Stimulated activated CD8-positive, alpha-beta memory T cell treated with anti-CD3 and anti-CD28 coated beads, Interleukin-4, amount 100 ng/mL, for 48 hours (primary cell): ENCODE data around the gene ZBTB20.
"Not testable (repeated sequence)": the region's sequence is repeated elsewhere in the genome, so short reads cannot be mapped to it uniquely, and the experiment has no call there.

ENCODE experiments used
- DNase-seq: peaks from one replicate; pipeline ENCODE4 v3.0.0-alpha.2; 2020

The ZBTB20 gene

DNA sequence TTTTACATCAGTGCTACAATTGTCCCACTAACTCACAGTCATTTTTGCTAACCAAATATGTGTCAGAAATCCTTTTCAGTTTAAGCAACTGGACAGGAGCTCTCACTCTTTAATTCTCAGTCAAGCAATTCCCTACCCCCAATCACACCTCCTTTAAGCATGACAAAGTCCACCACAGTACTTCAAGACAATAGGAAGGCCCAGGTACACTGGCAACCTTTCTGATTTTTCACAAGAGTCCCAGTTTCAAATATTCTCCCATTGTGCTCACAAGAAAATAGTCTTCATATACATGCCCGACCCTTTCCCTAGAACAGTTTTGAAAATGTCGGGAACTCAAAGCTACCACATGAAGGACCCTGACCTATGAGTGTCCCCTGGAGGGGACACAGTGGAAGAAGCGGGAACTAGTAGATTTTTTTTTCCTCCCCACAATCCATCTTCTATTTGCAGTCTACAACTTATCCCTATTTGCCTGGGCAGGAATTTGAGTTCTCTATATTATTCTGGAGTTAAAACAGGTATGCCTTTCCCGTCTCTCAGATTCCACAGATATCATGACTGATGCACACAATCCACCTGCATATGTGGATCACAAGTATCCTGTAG is 439.7 kb downstream of the ZBTB20 start:
- no peak for DNase-seq

DNA sequence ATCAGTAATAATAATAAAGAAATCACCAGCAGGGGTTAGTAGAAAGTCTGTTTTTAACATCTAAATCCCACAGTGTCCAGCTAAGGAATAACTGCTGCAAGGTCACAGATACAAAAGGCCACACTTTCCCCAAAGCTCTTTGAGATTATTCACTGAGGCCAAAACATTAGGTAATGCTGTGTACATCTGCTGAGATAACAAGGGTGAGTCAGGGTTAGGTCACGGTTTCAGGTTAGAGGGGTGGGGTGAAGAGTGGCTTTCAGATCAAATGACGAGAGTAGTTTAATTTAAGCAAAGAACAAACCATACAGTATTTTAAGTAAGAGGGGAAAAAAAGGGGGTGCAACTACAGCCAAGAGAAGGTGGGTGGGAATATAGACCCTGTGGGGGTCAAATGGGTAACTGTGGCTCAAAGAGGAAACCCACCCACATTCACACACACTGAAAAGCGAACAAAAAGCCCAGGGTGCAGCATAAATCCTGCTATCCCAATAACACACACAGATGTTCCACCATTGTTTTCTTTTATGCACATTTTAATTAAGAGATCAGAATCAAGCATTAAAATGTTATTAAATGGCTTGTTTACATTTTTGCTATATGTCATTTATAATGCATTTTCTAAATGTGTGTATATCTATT is 440.4 kb downstream of the ZBTB20 start:
- peak; percentile 45 for DNase-seq

DNA sequence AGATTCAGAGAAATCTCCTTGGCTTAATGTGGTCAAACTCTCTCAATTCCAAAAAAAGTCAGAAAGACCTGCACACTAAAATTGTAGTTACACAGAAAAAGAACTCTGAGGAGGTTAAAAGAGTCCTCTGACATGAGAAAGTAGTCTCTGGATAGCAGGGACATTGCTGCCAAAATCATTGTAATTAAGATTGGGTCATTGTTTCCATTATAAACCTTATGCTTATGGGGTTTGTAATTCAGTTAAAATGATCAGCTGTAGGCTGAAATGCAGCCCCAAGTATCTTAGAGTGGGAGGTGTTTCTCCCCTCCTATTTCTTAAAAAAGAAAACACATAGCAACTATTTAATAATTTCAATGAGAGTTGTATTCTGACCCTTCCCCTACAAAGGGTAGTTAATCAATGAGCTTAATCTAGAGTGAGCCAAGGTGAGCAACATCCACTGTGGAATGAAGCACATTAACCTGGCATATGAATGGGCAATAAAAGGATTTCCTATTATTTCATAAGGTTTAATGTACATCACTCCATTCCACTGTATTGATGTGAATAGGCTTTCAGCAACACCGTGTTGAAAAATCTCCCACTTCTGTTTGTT is 446.4 kb downstream of the ZBTB20 start:
- DNase-seq: no peak

DNA sequence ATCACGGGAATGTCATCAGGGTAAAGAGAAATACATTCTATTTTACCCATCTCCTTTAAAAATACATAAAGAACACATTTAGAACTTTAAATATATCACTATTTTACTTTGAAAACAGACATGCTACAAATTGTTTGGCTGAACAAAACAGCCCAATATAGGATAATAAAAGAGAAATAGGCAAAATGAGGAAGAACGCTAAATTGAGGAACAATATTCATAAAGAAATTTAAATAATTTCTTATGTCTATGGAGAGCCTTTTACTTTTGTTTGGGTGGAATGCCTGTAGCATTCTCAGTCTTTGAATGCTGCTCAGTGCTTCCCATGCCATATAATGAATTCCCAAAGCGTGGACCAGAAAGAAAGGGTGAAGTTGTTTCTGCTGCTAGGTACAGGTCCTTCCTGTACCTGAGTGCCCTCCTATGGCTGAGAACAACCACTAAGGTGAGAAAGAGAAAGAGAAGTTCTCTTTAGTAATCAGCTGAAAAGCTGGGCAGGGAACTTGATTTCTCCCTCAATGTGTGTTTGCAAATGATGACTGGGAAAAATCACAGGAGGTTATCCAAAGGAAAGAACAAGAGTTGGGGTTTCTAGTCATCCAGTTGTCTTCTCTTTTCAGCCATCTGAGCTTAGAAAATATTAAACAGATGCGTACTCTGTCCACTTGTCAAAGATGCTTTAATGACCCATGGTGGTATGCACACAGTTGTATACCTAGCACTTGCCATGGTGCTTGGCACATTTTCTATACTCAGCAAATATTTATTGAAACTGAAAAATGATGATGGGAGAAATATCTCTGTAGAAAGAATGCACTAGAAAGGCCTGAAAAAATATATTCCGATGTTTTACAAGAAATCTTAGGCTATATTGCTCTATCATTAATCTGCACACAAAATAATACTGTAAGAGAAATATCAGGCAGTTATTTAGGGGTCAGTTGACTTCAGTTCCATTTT is 448.7 kb downstream of the ZBTB20 start:
- DNase-seq: no peak

DNA sequence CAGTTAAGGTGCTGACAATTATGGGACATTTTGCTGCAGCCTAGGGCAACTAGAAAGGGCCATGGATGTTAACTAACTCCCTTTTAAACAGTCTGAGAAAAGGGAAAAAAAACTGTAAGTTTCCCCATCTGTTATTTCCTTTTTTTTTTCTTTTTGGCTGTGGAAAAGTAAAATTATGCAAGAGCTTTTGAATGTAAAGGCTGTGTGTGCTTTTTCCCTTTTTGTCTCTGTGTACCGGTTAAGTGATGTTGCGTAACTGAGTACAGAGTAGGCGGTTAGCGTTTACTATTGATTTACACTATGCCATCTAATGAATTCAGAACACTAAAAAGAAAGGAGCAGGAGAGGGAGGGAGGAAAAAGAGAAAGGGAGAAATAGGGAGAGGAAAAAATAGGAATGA is 449.7 kb downstream of the ZBTB20 start:
- no peak for DNase-seq

DNA sequence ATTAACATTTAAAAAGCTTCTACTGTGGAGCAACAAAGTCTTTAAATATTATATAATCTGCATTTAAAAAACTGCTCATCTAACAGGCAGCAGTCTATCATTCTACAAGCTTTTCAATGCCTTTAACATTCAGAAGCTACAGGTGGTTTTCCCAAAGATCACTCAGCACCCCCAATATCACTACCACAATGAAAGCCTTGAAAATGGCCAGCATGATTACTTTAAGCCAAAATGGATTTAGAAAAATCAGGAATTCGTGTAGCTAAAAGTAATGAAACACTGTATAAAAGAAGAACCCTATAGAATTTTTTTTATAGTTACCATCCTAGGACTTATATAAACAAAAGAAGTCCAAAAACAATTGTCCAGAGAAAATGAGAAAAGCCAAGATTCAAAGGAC is 452.8 kb downstream of the ZBTB20 start:
- DNase-seq: no peak

DNA sequence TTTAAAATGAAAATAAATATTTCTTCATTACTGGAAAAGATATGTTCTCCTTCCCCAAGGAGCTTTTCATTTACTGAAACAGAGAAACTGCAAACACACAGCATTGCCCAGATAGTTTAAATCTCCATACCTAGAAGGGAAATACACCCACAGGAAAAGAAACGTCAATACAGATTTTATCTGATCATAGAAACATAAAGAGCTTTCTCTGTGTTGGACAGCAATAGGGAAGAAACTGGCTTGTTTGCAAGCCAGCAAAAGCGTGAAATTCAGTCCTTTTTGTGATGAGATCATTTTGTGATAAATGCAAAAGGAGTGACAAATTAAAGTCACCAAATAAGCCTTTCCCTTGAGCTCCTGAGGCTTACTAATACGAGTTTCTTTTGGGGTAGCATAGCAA is 455.2 kb downstream of the ZBTB20 start:
- DNase-seq: no peak

DNA sequence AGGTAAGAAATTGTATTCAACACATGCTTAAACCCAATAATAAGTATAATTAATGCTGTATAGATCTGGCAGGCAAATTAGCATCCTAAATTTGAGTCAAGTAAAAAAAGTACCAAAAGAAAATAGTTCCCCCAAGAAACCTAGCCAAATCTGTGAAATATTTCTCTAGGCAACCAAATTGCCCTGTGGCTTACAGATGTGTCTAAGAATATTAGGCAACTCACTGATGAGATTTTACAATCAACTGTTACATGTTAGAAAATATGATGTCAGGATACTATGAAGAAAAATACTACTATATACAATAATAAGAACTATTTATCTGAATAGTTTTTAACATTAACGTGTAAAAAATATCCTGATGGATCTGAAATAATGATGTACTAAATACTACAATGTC is 456.2 kb downstream of the ZBTB20 start:
- DNase-seq: no peak

DNA sequence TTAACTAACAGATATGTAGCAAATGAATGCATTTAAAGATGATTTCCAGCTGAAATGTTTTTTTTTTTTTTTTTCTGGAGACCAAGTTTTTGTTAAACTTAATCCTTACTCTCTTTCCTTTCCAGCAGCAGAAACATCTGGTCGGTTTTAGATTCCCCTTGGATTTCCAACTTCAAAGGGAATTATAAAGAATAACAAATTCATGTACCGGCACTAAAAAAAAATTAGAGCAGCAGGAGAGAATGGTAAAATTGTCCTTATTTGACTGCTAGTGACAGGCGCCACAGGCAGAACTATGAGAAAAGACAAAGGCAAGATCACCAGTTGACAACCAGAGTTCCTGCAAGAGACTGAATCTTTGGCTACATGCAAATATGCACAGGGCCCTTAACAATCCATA is 459.9 kb downstream of the ZBTB20 start:
- DNase-seq: no peak

DNA sequence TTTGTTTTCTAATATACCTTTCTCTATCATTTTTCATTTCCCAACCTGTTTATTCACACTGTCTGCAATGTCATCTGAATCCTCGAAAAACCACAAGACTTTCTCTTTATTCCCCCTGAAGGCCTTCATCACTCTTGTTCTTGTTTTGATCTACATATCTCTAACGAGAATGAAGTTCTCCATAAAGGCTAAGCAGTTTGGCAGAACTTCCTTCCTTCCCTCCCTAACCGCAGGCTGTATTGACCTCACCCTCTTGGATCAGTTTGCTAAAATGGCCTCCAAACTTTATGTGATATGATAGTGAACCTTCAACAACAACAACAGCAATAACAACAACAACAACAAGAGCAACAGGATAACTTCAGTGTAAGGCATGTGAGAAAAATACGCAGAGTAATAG is 460.5 kb downstream of the ZBTB20 start:
- no peak for DNase-seq

DNA sequence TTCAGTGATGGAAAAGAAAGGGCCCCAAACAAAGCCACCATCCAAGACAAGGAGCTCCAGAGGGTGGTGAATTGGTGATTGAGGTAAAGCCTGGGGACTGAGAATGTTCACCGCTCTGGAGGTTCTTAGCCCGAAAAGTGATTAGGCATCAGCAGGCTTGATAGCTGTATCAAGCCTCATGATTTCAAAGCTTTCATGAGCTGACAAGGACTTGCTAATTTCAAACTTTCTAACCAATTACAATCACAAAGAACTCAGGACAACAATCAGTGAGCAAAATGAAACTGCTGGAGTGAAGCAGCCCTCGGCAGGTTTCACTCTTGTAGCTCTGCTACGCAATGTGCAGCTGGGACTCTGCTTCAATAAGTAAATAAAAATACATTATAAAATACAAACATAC is 461.9 kb downstream of the ZBTB20 start:
- DNase-seq: no peak

DNA sequence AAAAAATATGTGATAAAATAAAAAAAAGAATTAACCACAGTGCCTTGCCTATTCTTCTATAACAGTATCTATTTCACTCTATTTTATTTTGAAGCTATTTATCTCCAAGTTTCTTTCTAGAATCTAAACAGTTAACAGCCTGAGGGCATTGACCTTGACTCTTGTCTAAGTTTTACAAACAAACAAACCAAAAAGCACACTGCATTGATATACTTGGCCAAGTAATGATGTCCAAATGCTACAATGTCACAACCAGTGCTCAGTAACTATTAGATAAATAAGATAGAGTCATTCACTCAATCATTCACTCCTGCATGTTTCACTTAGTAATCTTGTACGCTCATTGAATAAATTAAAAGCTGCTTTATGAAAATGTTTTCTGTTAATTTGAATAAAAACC is 466.8 kb downstream of the ZBTB20 start:
- DNase-seq: no peak

DNA sequence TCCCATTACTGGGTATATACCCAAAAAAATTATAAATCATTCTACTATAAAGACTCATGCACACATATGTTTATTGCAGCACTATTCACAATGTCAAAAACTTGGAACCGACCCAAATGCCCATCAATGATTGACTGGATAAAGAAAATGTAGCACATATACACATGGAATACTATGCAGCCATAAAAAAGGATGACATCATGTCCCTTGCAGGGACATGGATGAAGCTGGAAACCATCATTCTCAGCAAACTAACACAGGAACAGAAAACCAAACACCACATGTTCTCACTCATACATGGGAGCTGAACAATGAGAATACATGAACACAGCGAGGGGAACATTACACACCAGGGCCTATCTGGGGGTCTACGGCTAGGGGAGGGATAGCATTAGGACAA is 467.3 kb downstream of the ZBTB20 start:
- not testable (repeated sequence) for DNase-seq

DNA sequence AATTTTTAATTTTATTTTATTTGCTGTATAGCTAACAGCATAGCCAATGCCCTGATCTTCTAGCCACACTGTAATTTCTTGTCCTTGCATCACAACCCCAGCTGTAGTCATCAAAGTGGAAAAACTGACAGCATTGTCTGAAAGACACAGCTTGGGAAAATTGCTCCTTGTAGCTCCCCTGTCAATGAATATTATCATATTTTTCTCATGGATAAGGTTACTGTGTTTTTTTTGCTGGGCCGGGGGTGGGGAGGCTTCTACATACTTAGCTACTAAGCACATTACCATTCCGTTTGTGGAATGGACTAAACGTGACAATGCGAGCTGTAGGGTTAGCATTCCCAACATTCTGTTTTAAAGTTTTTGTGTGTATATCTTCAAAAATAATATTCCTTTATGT is 472.0 kb downstream of the ZBTB20 start:
- DNase-seq: no peak

DNA sequence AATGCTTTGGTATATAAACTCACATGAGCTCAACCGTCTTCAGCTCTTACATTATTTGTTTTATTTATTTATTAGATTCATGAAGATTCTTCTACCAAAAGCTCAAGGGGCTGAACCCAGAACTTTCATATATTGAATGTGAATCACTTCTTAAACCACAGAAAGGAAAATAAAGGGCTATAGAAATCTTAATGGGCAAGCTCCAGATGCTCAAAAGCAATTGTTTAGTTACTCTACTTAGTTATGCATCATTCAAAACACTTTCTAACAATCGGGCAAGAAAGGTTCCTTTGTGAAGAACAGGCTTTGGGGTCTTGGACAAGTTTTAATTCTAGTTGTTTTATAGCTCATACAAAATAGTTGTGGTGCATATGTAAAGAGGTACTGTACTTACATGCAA is 473.1 kb downstream of the ZBTB20 start:
- DNase-seq: no peak

DNA sequence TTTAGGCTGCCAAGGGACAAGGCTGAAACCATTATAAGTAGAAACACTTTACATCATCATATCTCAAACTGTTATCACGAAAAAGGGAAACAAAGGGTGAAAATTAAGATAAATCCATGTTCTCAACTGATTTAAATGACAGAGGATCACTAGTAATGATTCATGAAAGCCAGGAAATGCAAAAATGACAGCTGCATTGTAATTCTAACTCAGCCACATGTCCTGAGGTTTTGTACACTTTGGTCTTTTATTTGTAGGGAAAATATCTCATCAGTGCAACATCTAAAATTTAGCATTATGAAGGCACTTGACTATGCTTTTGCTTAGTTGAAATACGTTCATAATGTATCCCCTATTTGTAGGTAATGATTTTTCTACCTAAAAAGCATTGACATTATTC is 473.6 kb downstream of the ZBTB20 start:
- DNase-seq: no peak

DNA sequence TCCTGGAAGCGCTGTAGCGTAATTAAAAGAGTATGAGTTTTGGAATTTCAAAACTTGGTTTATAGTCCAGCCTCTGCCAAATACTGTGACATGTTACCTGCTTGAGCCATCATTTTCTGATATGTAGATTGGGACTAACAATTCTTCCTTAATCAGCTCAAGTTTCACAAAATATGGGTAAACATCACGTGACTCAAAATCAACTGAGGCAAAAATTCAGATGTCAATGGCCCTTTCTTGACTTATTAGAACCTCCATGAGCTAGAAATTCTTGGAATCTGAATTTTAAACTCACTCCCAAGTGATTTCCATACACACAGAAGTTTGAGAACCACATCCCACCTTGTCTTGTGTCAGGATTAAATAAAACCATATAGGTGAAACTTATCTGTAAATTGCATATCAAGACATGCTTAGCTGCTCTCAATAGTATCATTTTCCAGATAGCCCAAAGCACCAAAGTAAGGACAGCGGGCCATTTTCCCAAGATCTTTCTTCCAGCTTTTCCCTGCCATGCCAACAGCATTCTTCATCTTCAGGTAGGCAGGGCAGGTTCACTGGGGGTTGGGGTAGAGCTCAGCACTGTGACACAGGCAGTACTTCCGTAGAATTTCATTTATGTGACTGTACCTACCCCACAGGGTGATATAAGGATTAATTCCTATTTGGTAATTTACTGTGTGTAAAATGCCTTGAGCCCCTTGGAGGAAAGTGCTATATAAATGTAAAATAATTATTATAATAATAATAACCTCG is 474.2 kb downstream of the ZBTB20 start:
- no peak for DNase-seq

DNA sequence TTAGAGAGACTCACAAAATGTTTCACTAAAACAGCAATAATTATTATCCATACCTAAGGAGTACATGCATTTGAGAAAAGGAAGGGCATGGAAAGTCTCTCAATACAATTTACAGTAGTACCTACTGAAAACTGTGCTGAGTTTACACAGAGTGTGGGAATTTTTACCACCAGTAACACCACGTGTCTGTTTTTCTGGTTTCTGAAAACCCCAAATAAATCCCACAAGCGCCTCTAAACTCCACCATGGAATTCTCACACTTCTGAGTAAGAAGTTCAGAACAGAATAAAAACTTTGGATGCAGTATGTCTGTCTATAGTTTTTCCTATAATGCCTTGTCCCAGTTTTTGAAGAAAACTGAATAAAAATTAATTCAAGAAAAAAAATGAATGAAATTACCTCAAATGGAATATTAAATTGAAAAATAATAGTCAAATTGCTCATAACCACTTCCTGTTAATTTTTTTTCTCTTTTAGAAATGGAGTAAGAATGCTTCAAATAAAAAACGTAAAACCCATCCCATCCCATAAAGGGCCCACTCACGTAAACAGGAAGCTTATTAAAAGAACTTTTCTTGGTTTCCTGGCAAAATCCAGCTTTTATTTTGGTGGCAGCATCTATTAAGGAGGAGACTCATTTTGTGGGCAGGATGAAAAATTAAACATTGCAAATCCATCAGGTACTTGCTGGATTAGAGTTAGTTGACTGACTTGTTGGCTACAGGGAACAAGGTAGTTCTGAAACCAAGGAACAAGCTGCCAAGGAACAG is 475.2 kb downstream of the ZBTB20 start:
- no peak for DNase-seq

DNA sequence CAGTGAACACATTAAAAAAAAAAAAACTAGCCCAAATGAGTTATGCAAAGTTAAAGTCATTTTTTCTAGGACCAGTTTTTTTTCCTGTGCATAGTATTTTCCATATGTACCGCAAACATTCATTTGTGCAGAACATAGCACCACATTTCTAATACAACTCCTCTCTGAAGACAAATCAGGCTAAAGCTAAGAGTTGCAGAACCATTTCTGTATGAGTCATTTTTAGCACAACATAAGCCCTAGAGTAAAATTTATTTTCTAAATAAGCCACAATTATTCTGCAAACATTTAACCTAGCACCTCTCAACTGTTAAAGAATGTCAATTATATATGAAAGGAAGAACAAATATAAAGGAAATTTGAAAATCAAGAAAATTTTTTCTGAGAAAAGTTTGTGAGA is 477.5 kb downstream of the ZBTB20 start:
- DNase-seq: no peak

DNA sequence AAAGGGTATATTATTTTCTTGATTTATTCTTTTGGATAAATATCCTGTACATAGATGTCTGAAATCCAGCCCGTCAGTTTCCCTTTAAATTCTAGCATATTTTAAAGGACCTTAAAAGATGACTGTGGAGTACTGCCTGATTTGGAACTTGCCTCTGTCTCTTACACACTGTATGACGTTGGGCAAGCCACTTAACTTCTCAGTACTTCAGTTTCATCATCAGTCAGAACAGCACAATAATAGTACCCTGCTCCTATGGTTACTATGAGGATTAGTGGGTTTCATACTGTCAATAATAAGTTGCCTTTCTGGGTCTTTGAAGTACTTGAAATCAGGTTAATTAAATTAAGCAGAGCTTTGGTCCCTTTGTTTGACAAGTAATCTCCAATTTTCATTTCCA is 479.0 kb downstream of the ZBTB20 start:
- no peak for DNase-seq

DNA sequence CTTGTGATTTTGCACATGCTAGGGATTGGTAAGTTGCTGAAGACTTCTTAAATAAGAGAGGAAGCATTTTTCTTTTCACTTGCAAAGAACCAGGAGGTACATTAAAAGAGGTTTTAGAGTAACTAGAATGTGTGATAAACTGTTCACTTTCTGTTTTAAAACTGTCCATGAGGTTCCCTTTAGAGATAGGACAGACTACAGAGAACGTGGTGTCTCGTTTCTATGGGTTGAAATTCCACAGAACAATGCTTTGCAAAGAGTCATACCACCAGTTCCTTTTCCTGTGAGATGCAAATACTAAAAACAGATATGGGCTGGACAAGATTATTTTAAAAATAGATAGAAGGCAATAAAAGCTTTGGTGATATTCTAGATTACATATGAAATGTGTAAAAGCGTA is 480.5 kb downstream of the ZBTB20 start:
- DNase-seq: no peak

DNA sequence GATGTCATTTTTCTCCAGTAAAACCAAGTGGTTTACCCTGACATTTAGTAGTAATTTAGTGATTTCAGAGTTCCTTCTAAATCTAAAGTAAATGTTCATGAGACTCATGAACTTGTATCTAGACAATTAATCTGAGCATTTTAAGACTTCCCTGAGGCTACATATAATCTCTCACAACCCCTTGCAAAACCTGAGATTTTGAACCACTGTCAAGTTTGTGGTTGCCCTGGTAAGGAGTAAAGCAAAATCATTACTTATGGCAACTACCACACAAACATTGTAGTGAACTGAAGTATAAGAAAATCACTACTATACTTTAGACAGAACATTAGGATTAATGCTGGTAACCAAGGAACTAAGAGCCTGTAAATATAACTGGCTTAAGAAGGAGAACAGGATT is 483.1 kb downstream of the ZBTB20 start:
- DNase-seq: no peak
